RPMI7951 (cell line): ENCODE data around the gene TNRC6B. TPM values are rescaled to one million over a fixed set of nuclear protein-coding genes. Genes with fewer than 3 reads are reported as not detected.
A peak's percentile ranks its signal among the peaks of the same experiment; 100 is the strongest.
"Not testable (repeated sequence)": the region's sequence is repeated elsewhere in the genome, so short reads cannot be mapped to it uniquely, and the experiment has no call there.

Experiments used
- DNase-seq: peaks from one replicate; pipeline ENCODE4 v3.0.0-alpha.2; 2012; ENCODE audit warnings: low read depth
- total RNA-seq: library from RNA; depleted of rRNA; stranded (reverse); fragments of >200 nt; shearing (Covaris generic); gene quantifications from 2 replicates; pipeline ENCODE4 v1.2.3, GENCODE V29; 2014

Gene TNRC6B
- total RNA-seq, 1 experiment from 2014 or later = 9.5 TPM

DNA sequence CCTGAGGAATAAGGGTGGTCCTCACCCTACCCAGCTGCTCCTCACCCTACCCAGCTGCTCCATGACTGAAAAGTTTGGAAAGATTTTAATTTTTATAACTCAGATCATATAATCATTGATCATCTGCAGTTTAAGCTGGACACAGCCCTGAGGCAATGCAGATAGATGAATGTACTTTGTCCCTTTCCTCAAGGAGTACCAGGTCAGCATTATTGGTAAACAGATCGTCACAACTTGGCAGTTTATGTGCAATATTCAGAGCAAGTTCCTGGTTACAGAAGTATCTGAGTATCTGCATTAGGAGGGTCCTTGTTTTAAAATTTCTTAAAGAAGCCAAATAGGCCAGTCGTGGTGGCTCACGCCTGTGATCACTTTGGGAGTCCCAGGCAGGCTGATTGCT is 3.6 kb downstream of the TNRC6B start:
- no peak for DNase-seq

DNA sequence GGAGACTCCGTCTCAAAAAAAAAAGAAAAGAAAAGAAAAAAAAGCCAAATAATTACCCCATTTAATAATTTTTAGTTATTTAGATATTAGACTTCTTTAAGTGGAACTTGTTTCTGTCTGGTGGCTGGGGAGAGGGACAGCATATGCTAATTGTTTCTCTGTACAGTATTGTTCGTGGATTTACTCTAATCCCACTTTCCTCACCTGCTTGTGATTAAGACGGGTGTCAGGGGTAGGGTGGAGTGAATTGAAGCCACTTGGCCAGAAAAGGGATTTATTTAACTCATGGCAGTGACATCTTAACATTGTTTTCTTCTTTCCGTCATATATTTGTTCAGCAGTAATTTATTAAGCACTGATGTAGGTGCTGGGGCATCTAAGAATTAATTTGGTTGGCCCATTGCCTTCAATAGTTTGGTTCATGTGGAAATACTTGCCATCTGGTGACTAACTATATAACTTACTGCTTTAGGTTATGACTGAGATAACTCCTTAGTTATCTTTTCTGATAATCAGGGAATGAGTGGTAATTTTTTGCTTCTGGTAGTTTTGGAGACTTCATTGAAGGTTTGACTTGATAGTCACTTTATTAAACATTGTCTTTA is 4.6 kb downstream of the TNRC6B start:
- DNase-seq = no peak

DNA sequence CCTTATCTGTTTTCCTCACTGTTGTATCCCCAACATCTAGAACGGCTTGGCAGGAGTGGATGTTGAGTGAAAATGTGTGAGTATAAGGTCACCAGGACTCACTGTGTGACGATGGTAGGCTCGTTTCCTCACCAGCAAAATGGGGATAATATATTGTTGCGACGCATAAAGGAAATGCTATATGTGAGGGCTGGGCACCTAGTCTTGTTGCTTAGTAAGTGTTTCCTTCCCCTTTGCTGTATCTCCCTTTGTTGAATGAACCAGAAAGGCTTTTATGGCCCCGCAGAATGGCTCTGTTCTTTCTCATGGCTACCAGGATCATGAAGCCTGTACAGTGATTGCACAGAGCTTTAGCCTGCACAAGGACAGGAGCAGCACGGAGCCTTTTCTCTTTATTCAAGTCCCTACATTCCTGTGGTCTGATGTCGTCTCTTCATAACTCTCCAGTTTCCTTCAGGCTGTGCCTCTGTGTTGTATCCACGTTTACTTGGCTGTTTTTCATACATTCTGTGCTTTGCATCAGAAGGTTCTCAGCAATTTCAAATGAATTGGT is 5.4 kb downstream of the TNRC6B start:
- DNase-seq = peak; percentile 82

DNA sequence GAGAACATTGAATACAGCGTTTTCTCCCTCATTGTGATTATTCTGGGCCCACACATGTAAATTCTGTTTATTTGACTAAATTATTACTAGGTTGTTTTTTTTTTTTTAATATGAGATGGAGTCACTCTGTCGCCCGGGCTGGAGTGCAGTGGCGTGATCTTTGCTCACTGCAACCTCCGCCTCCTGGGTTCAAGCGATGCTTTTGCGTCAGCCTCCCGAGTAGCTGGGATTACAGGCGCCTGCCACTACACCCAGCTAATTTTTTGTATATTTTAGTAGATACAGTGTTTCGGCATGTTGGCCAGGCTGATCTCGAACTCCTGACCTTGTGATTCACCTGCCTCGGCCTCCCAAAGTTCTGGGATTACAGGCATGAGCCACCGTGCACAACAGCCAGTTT is 5.9 kb downstream of the TNRC6B start:
- DNase-seq = not testable (repeated sequence)

DNA sequence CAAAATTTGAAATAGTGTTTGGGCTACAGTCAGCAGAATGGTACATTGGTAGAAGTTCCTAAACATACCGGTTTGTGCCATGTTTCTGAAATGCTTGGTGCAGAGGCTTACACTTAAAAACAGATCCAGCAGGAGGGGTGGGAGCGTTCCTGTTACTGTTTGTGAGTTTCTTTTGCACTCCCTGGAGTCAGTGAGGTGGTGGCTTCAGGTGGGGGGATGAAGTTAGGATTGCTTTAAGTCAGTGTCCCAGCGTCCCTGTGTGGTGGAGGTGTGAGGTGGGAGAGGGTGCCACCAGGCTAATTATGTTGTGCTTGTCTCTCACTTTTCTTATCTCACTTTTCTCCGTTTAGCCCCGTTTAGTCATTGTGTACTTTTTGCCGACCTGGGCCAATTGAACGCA is 9.7 kb downstream of the TNRC6B start:
- DNase-seq = no peak

DNA sequence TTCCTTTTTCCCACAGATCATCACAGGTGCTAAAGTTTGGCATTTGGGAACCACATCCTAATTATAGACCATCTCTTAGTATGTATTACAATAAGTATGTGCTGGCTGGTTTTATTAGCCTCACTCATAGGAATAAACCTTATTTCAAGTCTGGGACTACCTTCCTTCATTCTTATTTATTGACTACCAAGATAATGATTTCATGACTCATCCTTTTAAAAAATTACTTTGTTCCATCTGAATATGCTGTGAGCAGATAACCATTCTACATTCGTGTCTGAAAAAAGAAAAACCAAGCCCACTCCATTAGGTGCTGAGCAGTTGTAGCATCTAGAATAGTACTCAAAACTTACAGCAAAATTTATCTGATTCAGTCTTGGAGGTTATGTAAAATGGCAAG is 12.3 kb downstream of the TNRC6B start:
- DNase-seq = no peak

DNA sequence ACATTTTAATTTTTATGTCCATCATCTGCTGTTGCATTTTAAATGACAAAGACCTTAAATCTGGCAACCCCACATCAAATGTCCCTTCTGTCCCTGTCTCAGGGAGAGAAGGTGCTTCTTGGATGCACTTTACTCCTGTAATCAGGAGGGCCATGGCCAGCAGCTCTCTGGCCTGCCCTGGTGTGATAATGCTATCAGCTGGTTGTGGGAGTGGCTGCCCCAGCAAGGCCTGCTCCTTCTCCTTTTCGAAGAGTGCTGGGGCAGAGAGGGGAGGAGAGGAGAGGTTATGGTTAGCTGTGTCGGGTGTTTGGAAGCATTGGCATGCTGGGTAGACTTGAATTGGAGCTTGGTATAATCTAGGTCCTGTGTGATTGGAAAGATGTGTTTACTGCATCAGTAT is 12.8 kb downstream of the TNRC6B start:
- no peak for DNase-seq

DNA sequence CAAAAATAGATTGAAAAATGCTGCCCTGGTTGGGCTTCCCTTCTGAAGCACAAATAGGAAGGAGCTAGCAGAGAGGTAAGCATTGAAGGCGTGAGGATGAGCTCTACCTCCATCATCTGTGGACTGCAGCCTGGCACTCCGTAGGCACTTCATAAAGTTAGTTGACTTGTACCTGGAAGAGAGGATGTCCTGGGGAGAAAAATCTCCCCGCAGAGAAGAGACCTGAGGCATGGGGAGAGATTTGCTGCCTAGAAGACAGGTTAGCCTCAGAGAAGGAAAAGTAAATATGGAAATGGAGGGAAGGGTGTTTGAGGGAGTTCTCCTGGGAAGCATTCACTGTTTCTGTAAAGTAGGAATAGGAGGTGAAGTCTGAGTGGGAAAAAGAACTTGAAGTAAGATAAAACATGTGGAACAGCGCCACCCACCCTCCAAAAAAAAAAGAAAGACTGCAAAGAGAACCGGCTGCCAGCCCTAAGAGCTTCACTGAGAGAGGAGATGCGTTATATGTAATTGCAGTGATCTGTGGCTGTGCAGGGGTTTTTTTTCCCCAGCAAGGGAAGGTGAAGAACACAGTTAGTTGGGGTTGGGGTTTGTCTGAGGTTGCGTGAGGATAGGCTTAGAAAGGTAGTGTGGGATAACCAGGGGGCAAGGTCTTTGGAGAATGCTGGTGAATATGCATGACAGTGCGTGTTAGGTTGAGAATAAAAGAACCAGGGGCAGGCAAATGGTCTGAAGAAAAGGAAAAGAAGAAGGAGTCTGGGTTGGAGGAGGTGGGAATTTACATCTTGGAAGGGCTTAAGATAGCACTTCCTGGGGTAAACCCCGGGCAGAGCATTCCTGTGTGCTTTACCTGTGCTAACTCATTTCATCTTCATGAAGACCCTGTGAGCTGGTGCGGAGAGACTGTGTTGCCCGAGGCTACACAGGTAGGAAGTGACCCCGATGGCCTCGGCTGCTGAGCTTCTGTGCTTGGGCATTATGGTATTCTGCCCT is 16.0 kb downstream of the TNRC6B start:
- no peak for DNase-seq

DNA sequence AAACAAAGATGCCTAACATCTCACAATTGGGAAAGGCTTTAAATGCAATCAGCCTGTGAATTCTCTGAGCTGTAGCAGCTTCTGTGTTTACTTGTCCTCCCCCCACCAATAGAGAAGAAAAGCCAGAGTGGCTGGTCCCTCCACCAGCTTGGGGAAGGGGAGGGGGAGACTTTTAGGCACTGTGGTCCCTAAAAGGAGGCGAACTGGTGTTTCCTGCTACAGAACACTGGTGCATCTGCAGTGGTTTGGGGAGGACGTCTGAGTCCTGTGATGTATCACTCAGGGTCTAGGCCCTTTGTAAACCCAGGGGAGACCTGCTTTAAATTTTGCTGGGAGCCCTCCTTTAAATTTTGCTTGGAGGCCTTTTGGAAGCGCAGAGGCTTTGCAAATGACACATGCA is 16.9 kb downstream of the TNRC6B start:
- no peak for DNase-seq

DNA sequence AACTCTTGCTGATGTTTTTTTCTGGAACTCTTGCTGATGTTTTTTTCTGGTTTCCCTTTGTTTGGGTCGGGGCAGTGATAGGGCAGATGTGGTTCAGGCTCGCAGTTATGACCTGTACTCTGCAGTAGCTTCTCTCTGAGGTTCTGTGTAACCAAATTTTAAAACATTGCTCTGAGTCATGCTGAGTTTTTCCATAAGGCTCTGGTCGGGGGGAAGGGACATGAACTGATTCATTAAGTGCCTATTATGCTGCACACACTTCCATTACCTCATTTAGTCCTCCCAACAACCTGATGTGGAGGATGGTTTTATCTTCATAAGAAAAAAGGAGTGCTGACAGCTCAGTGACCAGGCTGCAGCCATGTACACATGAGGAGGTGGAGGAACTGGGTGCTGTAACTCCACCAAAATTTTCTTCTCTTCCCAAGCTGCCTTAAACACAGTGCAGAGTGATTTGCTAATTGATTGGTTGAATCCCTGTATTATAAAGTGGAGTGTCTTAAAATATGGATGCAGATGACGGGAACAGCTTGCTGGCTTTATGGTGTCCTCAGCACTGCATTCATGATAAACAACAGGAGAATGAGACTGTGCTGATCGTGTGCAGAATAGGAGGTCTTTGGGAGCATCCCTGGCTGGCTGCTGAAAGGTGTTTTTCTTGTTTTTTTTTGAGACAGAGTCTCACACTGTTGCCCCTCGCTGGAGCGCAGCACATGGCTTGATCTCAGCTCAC is 19.1 kb downstream of the TNRC6B start:
- DNase-seq = peak; percentile 77

DNA sequence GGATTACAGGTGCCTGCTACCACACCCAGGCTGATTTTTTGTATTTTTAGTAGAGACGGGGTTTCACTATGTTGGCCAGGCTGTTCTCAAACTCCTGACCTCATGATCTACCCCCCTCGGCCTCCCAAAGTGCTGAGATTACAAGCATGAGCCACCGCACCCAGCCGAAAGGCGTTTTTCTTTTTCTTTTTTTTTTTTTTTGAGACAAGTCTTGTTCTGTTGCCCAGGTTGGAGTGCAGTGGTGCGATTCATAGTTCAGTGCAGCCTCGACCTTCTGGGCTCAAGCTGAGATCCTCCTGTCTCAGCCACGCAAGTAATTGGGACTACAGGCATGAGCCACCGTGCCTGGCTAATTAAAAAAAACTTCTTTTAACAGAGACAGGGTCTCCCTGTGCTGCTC is 19.7 kb downstream of the TNRC6B start:
- not testable (repeated sequence) for DNase-seq

DNA sequence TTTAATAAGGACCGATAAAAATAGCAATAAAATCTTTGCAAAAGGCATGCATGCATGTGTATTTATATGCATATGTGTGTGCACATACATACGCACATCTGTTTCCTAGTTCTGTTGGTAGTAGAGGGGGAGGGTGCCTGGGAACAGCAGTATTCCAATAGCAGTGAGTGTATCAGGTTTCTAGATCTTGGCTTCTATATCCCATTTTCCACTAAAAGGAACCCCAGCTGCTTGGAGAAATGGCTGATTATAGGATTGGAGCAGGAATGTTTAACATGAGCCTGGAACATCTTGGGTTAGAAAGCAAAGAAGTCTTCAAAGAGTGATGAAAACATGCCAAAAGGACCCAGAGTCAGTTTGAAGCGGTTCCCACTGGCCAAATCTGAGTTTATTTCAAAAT is 21.0 kb downstream of the TNRC6B start:
- DNase-seq = no peak

DNA sequence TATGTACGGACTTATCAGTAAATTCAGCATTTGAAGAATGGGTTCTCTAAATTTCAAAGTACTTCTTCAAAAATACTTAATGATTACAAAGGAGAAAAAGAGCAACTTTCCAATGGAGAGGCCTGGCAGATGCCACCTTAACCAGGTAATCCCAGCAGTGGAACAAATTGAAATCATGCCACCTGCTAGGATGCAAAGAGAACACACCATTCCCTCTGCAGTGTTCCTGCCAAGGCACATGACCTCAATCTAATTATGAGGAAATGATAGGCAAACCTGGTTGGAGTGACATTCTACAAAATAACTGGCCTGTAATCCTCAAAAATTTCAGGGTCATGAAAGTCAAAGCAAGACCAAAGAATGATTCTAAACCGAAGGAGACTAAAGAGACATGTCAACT is 21.5 kb downstream of the TNRC6B start:
- DNase-seq = no peak

DNA sequence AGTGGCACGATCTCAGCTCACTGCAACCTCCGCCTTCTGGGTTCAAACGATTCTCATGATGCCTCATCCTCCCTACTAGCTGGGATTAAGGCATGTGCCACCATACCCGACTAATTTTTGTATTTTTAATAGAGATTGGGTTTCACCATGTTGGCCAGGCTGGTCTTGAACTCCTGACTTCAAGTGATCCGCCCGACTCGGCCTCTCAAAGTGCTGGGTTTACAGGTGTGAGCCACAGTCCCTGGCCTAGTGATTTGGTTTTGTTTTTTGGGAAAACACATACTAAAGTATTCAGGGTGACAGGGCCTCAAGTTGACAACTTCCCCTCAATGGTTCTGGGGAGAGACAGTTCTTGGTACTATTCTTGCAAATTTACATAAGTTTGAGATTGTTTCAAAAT is 22.1 kb downstream of the TNRC6B start:
- no peak for DNase-seq

DNA sequence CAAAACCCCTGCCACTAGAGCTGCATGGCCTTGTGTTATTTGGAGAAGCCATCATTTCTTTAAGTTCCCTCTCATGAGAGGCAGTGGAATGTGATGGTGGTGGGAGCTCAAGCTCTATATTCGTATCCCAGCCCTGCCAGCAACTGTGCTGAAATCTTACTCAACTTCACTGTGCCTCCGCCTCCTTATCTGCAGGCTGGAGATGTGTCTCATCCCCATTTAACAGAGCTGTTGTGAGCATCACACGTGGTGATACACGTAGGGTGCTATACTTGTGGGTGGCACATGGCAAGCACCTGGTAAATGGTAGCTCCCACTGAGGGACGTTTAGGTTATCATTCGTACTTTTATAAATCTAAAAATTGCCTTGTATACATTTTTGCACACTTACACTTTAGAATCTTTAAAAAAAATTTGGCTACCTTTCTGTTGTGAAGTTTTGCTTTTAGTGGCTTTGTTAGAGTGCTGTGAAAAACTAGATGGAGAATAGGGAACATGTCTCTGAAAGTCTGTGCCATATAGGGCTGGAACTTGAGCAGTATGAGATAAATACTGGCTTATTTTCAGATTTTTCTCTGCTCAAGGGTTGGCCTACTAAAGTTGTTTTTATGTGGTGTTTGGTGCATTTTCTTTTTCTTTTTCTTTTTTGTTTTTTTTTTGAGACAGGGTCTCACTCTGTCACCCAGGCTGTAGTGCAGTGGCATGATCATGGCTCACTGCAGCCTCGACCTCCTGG is 23.2 kb downstream of the TNRC6B start:
- DNase-seq = no peak

DNA sequence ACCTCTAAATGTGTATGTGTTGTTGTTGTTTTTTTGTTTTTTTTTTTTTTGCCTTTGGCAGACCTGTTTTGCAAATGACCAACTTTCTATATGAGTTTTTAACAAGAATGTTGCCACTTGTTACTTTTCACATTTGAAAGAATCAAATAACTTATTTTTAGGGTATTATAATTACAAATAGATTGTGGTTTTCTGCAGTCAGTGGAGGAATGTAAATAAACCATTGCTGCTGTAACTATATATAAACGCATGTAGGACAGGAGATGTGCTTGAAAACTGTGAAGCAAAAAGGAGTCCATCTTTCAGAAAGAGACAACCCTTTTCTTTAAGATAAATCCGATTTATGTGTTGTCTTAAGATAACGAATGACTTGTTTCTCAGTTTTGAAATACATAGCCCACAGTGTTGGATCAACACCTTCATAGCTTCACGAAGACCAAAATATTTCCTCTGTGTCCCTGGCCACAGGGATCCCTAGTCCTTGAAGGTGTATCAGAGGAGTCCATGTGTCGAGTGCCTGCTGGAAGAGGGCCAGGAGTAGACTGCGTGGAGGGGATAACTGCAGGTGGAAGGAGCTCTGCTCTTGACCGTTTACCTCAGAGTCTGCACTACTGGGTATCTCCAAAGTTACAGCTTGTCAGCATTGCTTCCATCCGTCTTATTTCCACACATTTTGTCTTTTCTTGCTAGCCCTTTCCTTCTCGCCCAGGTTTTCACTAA is 24.7 kb downstream of the TNRC6B start:
- DNase-seq = no peak

DNA sequence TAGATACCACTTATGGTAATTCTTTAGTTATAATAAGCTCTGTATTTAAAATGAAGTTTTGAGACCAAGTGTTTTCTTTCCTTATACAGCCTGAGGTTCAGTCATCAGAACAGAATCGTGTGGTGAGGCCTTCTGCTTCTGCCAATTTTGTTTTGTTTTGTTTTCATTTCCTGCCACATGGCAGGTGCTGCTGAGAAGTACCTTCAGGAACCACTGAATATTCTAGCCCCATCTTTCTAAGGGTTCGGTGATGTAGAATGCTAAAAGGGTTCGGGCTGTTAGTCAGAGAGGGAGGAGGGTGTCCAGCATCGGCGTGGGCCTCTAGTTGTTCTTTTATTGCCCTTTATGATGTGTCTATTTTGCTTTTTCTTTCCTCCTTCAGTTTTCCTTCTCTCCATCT is 25.8 kb downstream of the TNRC6B start:
- DNase-seq = no peak

DNA sequence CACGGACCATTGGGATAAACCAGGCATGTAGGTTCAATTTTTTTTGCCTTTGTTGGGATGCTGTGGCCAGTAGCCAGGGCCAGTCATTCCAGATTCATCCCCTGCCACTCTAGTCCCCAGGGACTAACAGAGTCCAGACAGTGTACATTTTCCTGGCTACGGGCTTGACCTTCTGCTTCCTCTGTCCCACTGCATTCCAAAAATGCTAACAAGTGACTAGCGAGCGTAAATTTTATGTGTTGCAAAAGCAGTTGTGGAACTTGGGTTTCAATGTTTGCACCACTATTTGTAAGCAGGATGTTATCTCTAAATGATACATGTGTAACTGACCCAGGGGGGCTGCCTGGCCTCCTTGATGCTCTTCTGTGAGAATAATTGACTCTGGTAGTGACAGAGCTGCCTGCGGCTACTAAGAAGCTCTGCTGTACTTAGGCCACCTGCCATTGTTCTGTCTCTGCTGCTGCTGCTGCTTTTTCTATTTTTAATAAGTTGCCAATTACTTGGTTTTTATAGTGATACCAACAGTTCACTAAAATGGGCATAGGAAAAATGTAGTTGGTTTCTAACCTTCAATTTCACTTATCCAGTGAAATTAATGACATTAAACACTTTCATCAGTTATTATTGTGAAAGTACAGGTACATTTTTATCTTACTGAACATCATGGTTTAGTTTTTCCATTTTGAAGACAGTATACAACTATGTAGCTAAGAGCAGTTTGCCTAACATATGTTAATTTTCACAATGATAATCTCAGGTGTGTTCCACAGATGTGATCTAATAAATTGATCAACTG is 26.8 kb downstream of the TNRC6B start:
- DNase-seq = peak; percentile 75

DNA sequence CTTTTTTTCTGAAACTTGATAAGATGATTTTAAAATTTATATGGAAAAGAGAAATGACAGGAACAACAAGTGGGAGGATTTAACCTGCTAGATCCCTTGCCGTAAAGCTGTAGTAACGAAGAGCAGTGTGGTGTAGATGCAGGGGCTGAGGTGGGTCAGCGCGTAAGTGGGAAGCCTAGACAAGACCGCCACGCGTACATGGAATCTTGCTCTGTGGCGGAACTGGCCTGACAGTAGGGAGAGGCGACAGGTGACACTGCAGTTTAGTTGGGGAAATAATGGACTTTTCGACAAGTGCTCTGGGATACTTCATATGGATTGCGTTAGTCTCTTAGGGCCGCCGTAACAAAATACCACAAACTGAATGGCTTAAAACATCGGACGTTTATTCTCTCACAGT is 28.8 kb downstream of the TNRC6B start:
- no peak for DNase-seq

DNA sequence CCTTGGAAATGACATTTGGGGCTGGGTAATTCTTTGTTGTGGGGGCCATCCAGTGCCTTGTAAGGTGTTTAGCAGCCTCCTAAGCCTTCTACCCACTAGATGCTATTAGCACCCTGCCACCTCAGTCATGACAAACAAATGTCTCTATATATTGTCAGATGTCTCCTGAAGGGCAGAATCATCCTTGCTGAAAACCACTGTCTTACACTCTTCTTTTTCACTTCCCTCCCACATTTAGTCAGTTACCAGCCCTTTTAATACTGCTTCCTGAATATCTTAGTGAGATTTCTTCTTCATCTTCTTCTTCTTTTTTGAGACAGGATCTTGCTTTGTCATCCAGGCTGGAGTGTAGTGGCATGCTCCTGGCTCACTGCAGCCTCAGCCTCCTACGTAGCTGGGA is 33.1 kb downstream of the TNRC6B start:
- DNase-seq = no peak
